Activated CD4-positive, alpha-beta T cell treated with anti-CD3 and anti-CD28 coated beads for 36 hours (primary cell): Measurements from ENCODE around the gene SEMA4D. TPM values are rescaled to one million over a fixed set of nuclear protein-coding genes. Genes with fewer than 3 reads are reported as not detected.

ENCODE experiments used
- ATAC-seq: fragments of 200-7000 bp; cut with Tn5 transposase; one replicate; pipeline ENCODE4 v1.10.0; 2021; ENCODE audit warnings: mild to moderate bottlenecking, moderate library complexity
- CTCF ChIA-PET: fragments of 350-600 bp; sonication (Branson Sonifier 250); formaldehyde crosslinking; loops from one replicate; lab custom pipeline; 2021; ENCODE audit warnings: antibody characterized with exemption; lab: Charles Lee
- POLR2A ChIA-PET: fragments of 350-600 bp; sonication (Branson Sonifier 250); formaldehyde crosslinking; loops from one replicate; lab custom pipeline; 2021; ENCODE audit warnings: antibody characterized with exemption, inconsistent platforms; lab: Charles Lee
- DNase-seq: peaks from one replicate; pipeline ENCODE4 v3.0.0-alpha.2; 2020
- H3K27ac Mint-ChIP-seq: one replicate; pipeline ENCODE4 v1.8.0; 2021; ENCODE audit warnings: mixed read lengths
- H3K27me3 Mint-ChIP-seq: one replicate; pipeline ENCODE4 v1.8.0; 2021; ENCODE audit warnings: mixed read lengths
- H3K36me3 Mint-ChIP-seq: one replicate; pipeline ENCODE4 v1.8.0; 2021; ENCODE audit warnings: low read depth, mixed read lengths
- H3K4me1 Mint-ChIP-seq: one replicate; pipeline ENCODE4 v1.8.0; 2021; ENCODE audit warnings: mixed read lengths
- H3K4me3 Mint-ChIP-seq: one replicate; pipeline ENCODE4 v1.8.0; 2021; ENCODE audit warnings: mild to moderate bottlenecking, moderate library complexity, mixed read lengths
- H3K9me3 Mint-ChIP-seq: one replicate; pipeline ENCODE4 v1.8.0; 2021; ENCODE audit warnings: low read depth, mixed read lengths
- intact Hi-C, 2 experiments: fragments of 100-400 bp; cut with DNase I in 1 of 2; cut with micrococcal nuclease in 1 of 2; formaldehyde crosslinking; loops; one replicate each; pipeline versions ENCODE4 v1.14.2 to v1.15.1; 2022 to 2024; cut with DNase I, micrococcal nuclease
- microRNA-seq: library from miRNA; unstranded; fragments of <30 nt; microRNA quantifications from one replicate; pipeline ENCODE4 v1.2.0, GENCODE V29; 2021; ENCODE audit warnings: borderline replicate concordance
- total RNA-seq, 2 experiments: library from RNA; stranded (reverse); gene quantifications; one replicate each; pipeline ENCODE4 v1.2.3, GENCODE V29; 2021

SEMA4D gene
- total RNA-seq, 2 experiments from 2014 or later, result 215 to 226 TPM

GRCh38 chr9:89311346-89312221 is 186.3 kb downstream of the SEMA4D start:
- CTCF ChIA-PET, result interaction anchor here (0.8 kb wide), 1 partner anchor 8 kb away, joined by 3 read pairs; no protein-coding TSS in a partner anchor
- intact Hi-C loops, result loop anchor here (10.0 kb wide), 4 partner anchors 213 to 1337 kb away; partner anchors contain the start of gene CDK20 (in 1 of the 2)
- POLR2A ChIA-PET, result interaction anchor here (1.4 kb wide), 1 partner anchor 14 kb away, joined by 4 read pairs; no protein-coding TSS in a partner anchor
- Mint-ChIP-seq H3K4me3 (peak overlapping the region; percentile 87), H3K4me1 (peaks cover 44% of the 10 kb centered on the region), H3K9me3 (no peaks in the 10 kb centered on the region), H3K27me3 (no peaks in the 10 kb centered on the region), H3K27ac (peak overlapping the region; percentile 97), H3K36me3 (peaks cover 63% of the 10 kb centered on the region)
- no peak for ATAC-seq
- DNase-seq, result no peak

Small RNA genes lying within 50 kb of the gene (microRNA-seq; reads per million reads assigned to microRNA genes)
- not detected for gene MIR3153

Other genes with a start within 250 kb of the SEMA4D start
- gene CKS2, start 186.9 kb downstream of the SEMA4D start, total RNA-seq, result 100 to 1,000 TPM; 236 to 256 TPM
- 10 to 100 TPM; 38.6 to 49.9 TPM for gene SECISBP2, start 179.6 kb downstream of the SEMA4D start, total RNA-seq
- 1 to 10 TPM; 1.2 to 1.6 TPM for gene GADD45G, start 106.9 kb upstream of the SEMA4D start, total RNA-seq